ENCODE data around the gene EEF1AKMT1.

The EEF1AKMT1 gene

DNA sequence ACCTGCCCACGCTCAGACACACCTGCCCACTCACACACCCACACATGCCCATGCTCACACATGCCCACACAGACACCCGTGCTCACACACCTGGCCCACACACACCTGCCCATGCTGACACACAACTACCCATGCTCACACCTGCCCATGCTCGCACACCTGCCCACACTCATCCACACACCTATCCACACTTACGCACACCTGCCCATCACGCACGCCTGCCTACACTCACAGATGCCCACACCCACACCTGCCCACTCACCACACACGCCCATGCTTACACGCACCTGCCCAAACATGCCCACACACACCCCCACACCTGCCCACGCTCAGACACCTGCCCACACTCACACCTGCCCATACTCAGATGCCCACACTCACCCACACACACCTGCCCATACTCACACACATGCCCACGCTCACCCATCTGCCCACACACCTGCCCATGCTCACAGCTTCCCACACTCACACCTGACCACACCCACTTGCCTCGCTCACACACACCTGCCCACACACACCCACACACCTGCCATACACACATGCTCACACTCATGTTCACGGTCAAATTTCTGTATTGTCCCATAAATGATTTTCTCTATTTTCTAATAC, 54.7 kb downstream of the EEF1AKMT1 start:
- DNase-seq (ENCODE audit: low spot score) = no peak

DNA sequence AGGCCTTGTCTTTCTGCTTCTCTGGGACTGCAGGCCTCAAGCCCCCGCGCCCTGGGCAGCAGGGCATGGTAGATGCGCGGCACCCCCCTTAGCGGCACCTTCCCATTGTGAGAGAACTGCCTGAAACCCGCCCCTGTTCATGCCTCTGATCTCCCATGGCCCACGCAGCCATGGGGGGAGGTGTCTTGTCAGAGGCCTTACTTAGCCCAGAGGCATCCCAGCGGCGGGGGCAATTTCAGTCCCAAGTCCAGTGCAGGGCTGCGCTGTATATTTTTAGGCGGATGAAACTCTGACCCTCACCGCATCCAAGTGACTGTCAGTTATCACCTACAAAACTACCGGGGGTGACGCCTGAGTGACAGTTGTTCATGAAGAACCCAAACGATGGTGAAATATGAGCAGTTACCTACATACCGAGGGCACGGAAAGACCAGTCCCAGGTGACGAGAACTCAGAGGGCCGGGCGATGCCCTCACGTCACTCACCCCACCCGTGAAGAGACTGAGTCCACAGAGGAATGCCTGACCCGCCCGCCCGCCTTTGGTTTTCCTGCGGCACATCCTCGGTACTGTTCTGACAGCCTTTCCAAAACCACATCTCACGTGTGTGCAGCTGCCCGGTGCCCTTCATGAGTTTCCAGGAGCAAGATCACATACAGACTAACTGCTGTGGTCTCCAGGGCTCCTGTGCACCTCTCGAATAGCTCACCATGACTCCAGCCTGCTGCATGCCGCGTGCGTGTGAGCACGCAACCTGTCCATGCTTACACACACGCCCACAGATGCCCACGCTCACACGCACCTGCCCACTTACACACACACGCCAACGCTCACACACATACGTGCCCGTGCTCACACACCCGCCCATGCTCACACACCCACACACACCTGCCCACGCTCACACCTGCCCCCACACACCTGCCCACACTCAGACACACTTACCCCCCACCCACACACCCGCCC, 55.9 kb downstream of the EEF1AKMT1 start:
- DNase-seq (ENCODE audit: low spot score) = peak; percentile 48

DNA sequence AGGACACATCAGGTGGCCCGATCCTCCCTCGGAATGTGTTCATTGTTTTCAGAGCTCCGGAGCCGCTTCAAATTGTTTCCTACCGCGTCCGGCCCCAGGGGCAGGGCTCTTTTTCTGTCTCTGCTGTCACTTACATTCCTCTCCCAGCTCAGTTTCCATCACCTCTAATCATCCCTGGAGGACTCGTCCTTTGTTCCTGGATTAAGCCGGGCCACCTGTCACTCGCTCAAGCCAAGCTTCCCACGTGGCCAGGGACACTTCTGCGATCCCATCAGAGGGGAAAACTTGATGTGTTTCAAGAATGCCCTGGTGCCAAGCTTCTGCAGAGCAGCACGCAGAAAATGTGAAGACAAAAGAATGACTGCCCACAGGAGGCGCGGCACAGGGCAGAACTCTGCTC, 56.8 kb downstream of the EEF1AKMT1 start:
- peak; percentile 83 for DNase-seq (ENCODE audit: low spot score)

DNA sequence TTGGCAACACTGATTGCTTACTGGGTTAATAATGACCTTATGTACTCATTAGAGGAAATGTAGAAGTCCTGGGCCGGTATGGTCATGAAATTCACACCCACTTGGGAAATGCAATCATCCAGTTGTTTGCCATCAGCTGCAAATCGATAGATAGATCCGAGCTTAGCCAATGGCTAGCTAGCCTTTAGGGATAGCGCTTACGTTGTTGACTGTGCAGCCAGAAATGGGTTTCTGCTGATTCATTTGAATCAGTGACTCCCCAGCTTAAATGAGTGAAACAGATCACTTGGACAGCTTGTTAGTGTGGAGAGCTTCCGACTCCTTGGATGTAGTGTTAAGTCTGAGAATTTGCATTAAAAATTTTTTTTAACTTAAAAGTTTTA, 58.4 kb downstream of the EEF1AKMT1 start:
- no peak for DNase-seq (ENCODE audit: low spot score)

DNA sequence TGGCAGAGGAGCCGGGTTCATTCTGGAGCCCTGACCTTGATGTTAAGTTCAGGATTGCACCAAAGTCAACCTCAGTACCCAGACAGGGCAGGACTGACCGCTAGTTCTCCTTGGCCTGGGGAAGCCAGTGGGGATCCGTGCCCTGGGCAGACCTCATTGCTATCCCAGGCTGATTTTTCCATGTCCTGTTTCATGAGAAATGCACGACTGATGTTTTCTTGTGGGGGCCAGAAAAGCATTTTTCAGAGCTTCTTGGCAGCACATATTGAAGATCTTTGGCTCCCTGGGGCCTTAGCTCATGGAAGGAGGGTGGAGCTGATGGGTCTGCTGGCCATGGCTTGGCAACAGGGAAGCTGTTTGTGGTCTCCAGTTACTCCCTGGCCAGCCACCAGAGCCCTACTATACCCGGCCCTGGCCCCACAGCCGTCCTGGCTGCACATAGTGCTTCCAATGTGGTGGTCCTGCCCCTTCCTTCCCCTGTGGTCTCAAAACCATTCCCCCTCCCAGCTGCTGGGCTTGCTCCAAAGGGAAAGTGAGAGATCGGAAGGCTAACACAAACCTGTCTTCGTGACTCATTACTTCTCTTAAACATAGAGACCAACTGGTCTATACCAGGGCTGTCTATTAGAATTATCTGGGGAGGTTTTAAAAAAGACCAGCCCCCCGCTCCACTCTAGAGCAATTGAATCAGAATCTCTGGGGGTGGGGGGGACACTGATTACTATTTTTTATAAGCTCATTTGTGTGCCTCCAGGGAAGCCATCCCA, 59.0 kb downstream of the EEF1AKMT1 start:
- no peak for DNase-seq (ENCODE audit: low spot score)

DNA sequence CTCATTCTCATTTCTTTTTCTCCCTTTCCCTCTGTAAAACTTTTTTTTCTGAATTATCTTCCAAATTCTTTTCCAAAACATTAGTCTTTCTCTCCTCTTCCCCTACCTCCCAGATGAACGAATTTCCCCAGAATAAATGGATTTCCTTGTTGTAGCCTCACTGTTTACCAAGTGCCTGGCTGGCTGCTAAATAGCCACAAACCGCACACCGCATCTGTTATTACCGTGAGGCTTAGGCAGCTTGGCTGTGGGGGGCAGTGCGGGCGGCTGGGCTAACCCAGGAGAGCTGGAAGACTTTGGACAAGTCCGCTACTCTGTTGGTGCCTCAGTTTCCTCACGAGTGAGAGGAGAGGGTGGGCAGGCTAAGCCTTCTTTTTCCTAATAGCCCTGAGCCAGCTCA, 59.6 kb downstream of the EEF1AKMT1 start:
- DNase-seq (ENCODE audit: low spot score) = no peak

DNA sequence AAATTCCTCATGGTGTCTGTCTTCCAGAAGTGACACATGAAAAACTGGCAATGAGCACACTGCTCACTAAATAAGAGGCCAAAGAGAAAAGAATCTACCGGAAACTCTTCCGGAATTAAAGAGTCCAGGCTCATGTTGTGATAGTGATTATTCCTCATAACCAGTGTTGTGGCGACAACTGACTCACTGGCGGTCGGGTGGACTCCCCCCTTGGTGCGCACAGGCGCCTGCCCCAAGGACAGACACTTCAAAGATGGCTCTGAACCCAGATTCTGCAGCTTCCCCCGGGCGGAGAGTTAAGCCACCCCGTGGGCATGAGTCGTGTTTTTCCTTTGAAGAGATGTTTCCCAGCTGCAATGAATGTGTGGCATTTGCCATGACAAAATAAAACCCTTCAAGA, 60.0 kb downstream of the EEF1AKMT1 start:
- DNase-seq (ENCODE audit: low spot score) = no peak

DNA sequence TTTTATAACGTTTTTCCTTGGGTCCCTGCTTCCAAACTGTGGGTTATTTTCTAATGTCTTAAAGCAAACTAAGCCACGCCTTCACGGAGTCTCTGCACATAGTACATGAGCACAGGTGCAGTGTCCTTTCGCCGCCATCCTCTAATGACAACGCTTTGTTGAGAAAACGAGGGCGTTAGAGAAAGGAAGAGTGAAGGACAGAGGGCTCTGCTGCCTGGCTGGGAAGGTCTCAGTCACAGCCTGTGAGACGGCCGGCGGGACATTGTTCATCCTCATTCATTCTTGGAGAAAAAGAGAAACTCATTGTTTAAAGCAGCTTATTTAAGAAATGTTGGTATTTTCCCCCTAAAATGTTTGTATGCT, 60.8 kb downstream of the EEF1AKMT1 start:
- DNase-seq (ENCODE audit: low spot score) = no peak

DNA sequence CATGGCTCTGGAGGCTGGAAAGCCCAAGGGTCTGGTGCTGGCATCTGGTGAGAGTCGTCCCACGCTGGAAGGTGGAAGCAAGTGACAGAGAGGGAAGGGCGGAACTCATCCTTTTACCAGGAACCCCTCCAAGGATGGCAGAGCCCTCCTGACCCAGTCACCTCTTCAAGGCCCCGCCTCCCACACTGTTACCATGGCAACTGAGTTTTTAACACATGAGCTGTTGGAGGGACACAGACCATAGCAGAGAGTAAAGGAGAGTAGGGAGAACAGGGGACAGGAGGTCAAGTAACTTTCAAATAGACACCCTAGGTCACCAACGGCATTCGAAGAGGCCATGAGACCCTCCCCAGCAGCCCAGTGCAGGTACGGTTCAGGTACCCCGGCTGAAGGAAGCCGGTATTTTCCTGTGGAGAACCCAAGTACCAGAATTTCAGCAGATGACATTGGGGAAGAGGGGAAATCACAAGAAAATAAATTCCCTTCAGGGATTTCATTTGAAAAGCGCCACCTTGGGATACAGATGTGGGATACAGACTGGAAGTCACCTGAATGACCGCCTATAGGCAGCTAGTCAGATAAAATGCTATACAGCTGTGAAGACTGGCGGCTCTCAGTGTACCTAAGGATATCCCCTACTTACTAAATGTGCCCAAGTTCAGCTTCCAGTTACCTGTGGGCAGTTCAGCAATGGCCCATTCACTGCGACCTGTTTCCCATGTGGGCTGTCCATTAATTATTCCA, 62.3 kb downstream of the EEF1AKMT1 start:
- DNase-seq (ENCODE audit: low spot score) = no peak

DNA sequence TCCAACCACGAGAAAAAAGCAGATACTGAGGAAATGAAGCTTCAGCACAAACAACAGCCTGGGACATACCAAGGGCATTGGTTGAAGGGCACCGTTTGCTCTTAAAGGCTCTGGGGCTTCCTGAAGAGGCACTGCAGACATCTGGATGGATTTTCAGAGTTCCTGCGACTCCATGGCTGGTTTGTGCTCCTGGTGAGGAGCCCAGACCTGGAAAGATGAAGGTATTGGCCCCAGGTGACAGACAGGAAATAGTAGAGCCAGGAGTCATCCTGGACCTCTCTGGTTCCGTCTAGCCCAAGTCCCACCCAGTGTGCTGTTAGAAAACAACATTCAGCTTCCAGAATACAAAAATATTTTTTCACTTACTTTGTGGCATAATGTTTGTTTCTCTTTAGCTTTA, 64.0 kb downstream of the EEF1AKMT1 start:
- no peak for DNase-seq (ENCODE audit: low spot score)

DNA sequence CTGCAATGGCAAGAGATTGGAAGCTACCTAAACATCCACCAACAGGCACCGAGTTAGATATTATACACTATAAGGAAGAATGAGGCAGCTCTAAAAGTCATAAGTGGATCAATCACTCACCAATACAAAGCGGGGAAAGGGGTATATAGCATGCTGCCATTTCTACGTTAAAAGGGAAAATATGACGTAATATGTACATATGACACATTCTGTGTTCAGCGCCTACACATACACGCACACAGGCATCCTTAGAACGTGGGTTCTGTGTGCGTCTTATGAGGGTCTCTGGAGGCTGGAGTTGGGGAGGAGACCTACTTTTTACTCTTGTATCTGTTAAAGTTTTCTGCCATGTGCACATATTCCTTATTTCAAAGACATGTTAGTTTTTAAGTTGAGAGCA, 64.4 kb downstream of the EEF1AKMT1 start:
- no peak for DNase-seq (ENCODE audit: low spot score)

DNA sequence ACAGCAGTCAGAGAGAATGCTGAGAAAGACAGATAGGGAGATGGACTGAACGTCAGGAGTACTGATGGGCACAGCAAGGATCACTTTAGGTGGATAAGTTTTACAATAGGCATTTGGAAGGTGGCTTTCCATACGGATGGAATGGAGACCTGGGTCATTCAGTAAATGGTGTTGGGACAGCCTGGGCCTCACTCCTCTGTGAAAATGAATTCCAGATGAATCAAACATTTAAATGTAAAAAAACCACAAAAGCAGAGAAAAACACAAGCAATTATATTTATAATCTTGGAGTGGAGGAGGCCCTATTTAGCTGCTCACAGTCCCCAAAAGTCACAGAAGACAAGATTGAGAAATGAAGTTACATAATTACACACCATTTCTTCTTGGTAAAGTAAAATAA, 65.5 kb downstream of the EEF1AKMT1 start:
- no peak for DNase-seq (ENCODE audit: low spot score)

DNA sequence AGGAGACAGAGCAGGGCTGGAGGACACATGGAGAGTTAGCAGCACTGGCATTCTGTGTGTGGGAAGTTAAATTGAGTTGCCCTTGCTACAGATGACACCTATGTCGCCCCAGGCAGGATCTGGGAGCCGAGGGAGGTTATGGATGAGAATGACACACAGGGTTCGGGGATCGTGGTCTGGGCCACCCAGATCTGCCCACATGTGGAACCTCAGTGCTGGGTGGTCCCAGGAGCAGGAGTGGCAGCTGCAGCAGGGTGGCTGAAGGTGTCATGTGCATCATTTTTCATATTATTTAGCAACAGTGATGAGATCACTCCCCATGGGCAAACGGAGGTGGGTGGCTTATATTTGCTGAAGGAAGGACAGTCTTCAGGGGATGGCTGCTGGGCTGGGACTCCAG, 67.1 kb downstream of the EEF1AKMT1 start:
- DNase-seq (ENCODE audit: low spot score) = no peak

DNA sequence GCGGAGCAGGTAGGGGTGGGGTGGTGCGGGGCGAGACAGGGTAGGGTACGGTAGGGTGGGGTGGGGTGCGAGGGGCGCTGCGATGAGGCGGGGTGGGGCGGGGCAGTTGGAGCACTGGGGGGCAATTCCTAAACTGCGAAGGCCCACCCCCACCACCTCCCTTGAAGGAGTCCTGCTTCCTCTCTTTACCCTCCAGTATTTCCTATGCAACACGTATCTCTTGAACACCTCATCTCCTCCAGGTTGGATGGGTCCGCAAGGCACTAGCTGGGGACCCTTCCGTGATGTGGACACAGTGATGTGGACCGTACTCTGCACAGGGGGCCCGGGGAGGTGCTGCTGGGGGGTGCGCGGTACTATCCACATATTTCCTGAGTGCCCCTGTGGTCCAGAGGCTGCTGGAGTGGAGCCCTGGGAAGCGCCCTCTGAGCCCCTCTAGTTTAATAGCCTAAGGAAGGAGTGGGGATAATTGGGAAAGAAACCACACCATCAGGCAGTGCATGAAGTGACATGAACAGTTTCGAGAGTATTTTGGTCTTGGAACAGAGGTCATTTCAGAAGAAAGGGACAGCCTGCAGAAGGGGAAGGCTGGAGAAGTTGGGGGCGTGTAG, 69.2 kb downstream of the EEF1AKMT1 start:
- no peak for DNase-seq (ENCODE audit: low spot score)

DNA sequence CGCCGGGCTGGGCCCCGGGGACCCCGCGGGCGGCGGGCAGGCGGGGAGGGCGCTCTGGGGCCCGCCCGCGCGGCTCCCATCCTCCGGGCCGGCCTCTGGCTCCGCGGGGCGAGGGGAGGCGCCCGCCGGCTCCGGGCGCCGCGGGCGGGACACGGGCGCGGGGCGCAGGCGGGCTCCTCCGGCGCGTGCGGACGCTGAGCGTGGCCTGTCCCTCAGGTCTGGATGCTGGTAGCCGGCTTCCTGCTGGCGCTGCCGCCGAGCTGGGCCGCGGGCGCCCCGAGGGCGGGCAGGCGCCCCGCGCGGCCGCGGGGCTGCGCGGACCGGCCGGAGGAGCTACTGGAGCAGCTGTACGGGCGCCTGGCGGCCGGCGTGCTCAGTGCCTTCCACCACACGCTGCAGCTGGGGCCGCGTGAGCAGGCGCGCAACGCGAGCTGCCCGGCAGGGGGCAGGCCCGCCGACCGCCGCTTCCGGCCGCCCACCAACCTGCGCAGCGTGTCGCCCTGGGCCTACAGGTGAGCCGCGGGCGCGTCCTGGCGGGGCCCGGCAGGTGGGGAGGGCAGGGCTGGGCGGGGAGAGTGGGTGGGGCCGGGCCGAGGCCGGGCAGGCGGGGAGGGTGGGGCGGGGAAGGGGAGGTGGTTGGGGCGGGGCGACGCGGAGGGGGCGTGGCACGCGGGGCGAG, 69.8 kb downstream of the EEF1AKMT1 start:
- peak; percentile 92 for DNase-seq (ENCODE audit: low spot score)

DNA sequence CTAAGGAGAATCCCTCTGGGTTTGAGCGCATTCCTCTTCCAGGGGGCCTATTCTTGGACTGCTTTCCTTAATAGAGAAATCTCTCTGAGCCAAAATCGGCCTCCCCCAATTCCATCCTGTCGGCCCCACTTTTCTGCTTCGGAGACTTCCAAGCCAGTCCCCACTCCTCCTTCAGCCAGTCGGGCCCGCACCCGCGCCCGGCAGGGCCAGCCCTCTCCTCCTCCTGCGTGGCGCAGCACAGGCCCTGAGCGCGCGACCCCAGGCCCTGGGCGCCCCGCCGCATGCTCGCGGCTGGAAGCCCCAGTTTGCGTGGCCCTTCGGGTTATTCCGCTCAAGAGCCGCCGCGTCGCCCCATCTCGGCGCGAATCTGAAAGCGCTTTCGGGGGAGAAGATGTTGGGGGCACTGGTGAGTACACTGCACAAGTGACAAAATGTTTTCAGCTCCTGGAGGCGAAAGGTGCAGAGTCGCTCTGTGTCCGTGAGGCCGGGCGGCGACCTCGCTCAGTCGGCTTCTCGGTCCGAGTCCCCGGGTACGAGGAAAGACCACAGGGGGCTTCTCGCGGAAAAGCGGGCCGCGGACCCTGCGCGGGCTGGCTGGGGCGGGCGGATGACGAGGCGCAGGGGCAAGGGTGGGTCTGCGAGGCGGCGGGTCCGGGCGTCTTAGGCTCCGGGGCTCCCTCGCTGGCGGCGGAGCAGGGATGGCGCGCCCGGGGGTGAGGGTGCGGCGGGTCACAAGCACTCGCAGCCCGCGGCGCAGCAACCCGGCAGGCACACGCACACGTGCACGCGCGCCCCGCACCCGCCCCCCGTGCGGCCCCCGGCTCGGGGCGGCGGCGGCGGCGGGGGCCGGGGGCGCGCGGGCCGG, 70.6 kb downstream of the EEF1AKMT1 start, which contains the start of gene IL17D:
TSS of gene IL17D (plus strand) at position 785 of the 865 bp plus-strand sequence. CDS start 303 bp downstream, outside the sequence.
- peak; percentile 83 for DNase-seq (ENCODE audit: low spot score)

DNA sequence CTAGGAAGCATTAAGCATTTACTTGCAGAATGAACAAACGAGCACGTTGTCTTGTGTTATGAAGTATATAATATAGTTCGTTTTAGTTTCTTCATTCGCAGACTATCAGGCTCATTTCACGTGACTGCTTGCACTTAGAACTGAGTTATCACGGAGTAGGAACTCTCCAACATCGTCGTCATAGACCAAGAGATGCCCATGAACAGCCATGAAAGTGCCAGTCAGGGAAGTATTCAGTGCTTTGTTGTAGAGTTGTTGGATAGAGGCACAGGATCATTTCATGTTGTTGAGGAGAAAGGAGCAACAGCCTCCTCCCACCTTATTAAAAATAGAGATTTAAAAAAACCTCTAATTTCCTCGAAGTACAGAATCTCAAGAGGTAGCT, 71.2 kb downstream of the EEF1AKMT1 start:
- no peak for DNase-seq (ENCODE audit: low spot score)

DNA sequence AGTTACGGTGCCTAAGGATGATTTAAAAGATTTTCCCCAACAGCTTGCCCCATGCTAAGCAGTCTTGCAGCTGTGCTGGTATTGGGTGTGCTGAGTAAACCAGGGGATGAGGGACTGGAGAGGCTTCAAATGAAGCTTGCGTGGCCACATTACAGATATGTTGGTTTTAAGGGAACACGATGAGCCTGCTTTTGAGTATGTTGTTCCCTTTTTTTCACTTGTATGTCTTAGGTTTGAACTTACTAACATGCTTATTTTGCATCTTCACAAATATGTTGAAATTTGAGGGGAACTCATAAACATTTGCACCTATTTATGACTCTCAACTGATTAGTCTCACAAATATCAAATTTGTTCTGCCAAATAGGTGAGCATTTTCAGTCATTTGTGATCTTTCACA, 72.3 kb downstream of the EEF1AKMT1 start:
- no peak for DNase-seq (ENCODE audit: low spot score)

DNA sequence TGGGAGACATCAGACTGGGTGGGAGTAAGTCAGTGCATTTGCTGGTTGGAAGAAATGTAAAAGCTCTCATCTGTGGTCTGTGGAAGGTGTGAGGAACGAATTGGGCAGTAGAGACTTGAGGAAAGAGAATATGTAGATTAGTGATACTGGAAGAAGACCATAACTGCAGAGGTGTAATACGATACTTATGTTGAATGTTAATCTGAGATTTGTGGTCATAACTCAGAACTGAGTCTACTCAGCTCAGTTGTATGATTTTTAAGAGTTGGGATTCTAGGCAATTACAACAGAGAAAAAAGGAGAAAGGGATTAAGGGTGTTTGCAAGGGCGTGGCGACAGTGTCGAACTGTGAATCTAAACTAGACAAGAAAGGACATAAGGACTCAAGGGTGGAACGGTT, 73.5 kb downstream of the EEF1AKMT1 start:
- DNase-seq (ENCODE audit: low spot score) = no peak

DNA sequence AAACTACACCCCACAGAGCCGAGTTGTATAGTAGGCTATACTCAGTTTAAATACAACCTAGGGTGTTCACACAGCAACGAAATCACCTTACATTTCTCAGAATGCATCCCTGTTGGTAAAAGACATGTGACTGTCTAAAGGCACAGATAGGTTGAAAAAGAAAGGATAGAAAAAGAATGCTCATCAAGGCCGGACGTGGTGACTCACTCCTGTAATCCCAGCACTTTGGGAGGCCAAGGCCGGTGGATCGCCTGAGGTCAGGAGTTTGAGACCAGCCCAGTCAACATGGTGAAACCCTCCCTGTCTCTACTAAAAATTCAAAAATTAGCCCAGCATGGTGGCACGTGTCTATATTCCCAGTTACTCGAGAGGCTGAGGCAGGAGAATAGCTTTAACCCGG, 74.0 kb downstream of the EEF1AKMT1 start:
- DNase-seq (ENCODE audit: low spot score) = no peak

Measured in D341Med (cell line).